ENCODE results near the gene REG4. TPM values are rescaled to one million over a fixed set of nuclear protein-coding genes. Genes with fewer than 3 reads are reported as not detected.

Gene REG4
- total and polyA plus RNA-seq, 10 of the 15 experiments (the other 5 are each of a cell fraction or from before 2014, with no cell fraction given): not detected

DNA sequence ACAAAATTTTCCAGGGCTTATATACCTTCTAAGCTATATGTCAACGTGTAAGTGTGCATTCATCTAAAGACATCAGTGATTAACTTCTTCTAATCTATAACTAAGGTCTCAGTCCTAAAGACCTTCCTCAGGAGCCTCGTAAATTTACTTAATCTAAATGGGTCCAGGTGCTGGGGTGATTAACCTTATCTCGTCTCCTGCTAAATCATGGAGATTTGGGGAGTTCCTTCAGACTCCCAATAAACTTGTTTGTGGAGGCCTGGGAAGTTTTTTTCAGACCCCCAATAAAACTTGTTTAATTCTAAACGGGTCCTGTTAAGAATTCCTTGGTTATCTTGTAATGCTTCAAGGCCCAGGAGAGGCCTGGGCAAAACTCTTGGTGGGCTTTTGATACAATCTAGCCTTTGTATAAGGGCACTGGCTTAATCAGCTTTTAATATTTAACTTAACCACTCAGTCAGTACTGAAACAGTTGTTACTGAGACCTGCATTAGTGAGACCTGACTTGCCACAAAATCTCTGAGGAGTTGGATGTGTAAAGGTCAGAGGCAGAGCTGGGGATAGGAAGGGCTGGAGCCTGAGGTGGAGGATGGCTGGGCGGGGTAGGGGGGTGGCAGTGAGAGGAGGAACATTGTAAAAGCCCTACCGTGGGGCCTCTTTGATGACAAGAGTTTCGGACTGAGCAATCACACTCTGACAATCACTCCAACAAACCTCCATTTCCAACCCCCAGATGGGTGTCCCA, 36.3 kb downstream of the REG4 start:
- H3K27me3 ChIP-seq (replicated peaks in 1 of 2; ENCODE audit: control insufficient read depth in 2 of 2, insufficient read depth in 2 of 2, low read length in 1 of 2): peaks cover 0 to 10% of the 10 kb centered on the region in 2 experiments; a peak in 2 of 4 replicates
- ChIA-PET CTCF (no interaction called here), POLR2A (no interaction called here), RAD21 (ENCODE audit: unreplicated experiment) (no interaction called here), SMC1A (ENCODE audit: uncharacterized antibody, unreplicated experiment) (no interaction called here)
- FAIRE-seq (no peak), DNase-seq (ENCODE audit: low read depth, low spot score) (no peak), ATAC-seq (no peak)
- BruUV-seq (replicated peaks): no TSS peak
- in situ Hi-C loops (cut with MboI) (loop anchor here (5.0 kb wide), 1 partner anchor 32 kb away; no protein-coding TSS in a partner anchor), intact Hi-C loops (cut with micrococcal nuclease; ENCODE audit: unreplicated experiment) (no loop called here)
- no peak overlapping the region for H2AFZ ChIP-seq (ENCODE audit: control insufficient read depth, low read depth, low read length)
- H3K4me3 ChIP-seq: no peak overlapping the region
- no peak overlapping the region for H3K4me2 ChIP-seq (ENCODE audit: control insufficient read depth, insufficient read depth)
- H3K4me1 ChIP-seq (ENCODE audit: control insufficient read depth, insufficient read depth, low read length): no peaks in the 10 kb centered on the region
- no peaks in the 10 kb centered on the region for H3K36me3 ChIP-seq (ENCODE audit: control insufficient read depth in 2 of 2, insufficient read depth in 2 of 2, low read length in 1 of 2)
- TF ChIP-seq MEF2A (IDR thresholded peaks at IDR 0.05; ENCODE audit: insufficient read depth, low read depth, low read length): no peak
- H3K79me2 ChIP-seq (ENCODE audit: control insufficient read depth, insufficient read depth, low read length): no peaks in the 10 kb centered on the region
- no peaks in the 10 kb centered on the region for H3K9me3 ChIP-seq (replicated peaks; ENCODE audit: control insufficient read depth, insufficient read depth, low read length)
- no peaks in the 10 kb centered on the region for H4K20me1 ChIP-seq (ENCODE audit: control insufficient read depth, insufficient read depth)
- 4% methylated on average over 7 of the region's 7 CpGs for WGBS (ENCODE audit: insufficient coverage, insufficient replicate concordance, low lambda C conversion rate, missing lambda C conversion rate)
- no peak overlapping the region for H3K9ac ChIP-seq (ENCODE audit: control insufficient read depth, insufficient read depth, low read length)
- H3K27ac ChIP-seq (ENCODE audit: control insufficient read depth, insufficient read depth): no peak overlapping the region

DNA sequence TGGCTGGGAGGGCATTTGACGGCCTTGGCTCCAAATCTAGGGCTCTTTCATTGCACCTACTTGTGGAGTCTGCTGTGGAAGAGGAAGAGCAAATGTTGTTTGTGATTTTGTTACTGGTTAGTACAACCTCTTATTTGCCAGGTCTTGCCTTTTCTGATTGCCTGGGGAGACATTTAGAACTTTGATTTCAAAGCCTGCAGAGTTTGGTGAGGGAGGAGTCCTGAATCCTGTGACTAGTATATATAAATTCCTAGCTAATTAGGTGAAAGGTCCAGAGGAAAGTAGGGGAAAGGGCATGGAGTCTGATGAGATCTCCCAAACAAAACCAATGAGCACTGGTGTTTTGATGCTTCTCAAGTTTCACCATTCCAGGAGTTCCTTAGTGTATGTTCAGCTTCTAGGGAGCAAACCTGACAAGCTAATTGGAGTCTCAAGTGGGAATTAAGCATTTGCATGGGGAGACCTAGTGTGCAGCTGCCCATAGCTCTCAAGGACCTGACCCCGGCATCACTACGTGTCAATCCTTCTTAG, 37.5 kb downstream of the REG4 start:
- no peak overlapping the region for H3K4me3 ChIP-seq
- TF ChIP-seq BHLHE40 (IDR thresholded peaks at IDR 0.05; ENCODE audit: borderline replicate concordance in 1 of 2, low read depth in 2 of 2, low read length in 1 of 2) (no peak), CREB1 (IDR thresholded peaks at IDR 0.05; ENCODE audit: low read depth) (no peak), CEBPB (IDR thresholded peaks at IDR 0.05; ENCODE audit: borderline replicate concordance in 1 of 2, low read depth in 2 of 2, low read length in 2 of 2) (no peak), NFYB (IDR thresholded peaks at IDR 0.05; ENCODE audit: insufficient read depth, low read depth, low read length) (no peak)
- TF ChIP-seq, protein P1, sequence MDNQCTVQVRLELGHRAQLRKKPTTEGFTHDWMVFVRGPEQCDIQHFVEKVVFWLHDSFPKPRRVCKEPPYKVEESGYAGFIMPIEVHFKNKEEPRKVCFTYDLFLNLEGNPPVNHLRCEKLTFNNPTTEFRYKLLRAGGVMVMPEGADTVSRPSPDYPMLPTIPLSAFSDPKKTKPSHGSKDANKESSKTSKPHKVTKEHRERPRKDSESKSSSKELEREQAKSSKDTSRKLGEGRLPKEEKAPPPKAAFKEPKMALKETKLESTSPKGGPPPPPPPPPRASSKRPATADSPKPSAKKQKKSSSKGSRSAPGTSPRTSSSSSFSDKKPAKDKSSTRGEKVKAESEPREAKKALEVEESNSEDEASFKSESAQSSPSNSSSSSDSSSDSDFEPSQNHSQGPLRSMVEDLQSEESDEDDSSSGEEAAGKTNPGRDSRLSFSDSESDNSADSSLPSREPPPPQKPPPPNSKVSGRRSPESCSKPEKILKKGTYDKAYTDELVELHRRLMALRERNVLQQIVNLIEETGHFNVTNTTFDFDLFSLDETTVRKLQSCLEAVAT (IDR thresholded peaks at IDR 0.05): no peak
- TF ChIP-seq, protein P2, sequence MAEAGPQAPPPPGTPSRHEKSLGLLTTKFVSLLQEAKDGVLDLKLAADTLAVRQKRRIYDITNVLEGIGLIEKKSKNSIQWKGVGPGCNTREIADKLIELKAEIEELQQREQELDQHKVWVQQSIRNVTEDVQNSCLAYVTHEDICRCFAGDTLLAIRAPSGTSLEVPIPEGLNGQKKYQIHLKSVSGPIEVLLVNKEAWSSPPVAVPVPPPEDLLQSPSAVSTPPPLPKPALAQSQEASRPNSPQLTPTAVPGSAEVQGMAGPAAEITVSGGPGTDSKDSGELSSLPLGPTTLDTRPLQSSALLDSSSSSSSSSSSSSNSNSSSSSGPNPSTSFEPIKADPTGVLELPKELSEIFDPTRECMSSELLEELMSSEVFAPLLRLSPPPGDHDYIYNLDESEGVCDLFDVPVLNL (IDR thresholded peaks at IDR 0.05; ENCODE audit: low read depth, low read length): no peak
- H3K79me2 ChIP-seq (ENCODE audit: control insufficient read depth, insufficient read depth, low read length): no peaks in the 10 kb centered on the region
- ChIA-PET POLR2A (no interaction called here), CTCF (interaction anchor here (0.7 kb wide), 2 partner anchors 27 to 173 kb away, joined by 3 read pairs; no protein-coding TSS in a partner anchor), SMC1A (ENCODE audit: uncharacterized antibody, unreplicated experiment) (no interaction called here), RAD21 (ENCODE audit: unreplicated experiment) (no interaction called here)
- H3K27ac ChIP-seq (ENCODE audit: control insufficient read depth, insufficient read depth): no peak overlapping the region
- intact Hi-C loops (cut with micrococcal nuclease; ENCODE audit: unreplicated experiment) (no loop called here), in situ Hi-C loops (cut with MboI) (loop anchor here (5.0 kb wide), 1 partner anchor 34 kb away; no protein-coding TSS in a partner anchor)
- no peak overlapping the region for H3K4me2 ChIP-seq (ENCODE audit: control insufficient read depth, insufficient read depth)
- no peak for ATAC-seq
- FAIRE-seq: no peak
- no TSS peak for BruUV-seq (replicated peaks)
- peaks cover 0 to 10% of the 10 kb centered on the region in 2 experiments; a peak in 2 of 4 replicates for H3K27me3 ChIP-seq (replicated peaks in 1 of 2; ENCODE audit: control insufficient read depth in 2 of 2, insufficient read depth in 2 of 2, low read length in 1 of 2)
- WGBS (ENCODE audit: insufficient coverage, insufficient replicate concordance, low lambda C conversion rate, missing lambda C conversion rate): 72% methylated on average over 3 of the region's 3 CpGs
- H4K20me1 ChIP-seq (ENCODE audit: control insufficient read depth, insufficient read depth): no peaks in the 10 kb centered on the region
- no peaks in the 10 kb centered on the region for H3K9me3 ChIP-seq (replicated peaks; ENCODE audit: control insufficient read depth, insufficient read depth, low read length)
- no peak overlapping the region for H3K9ac ChIP-seq (ENCODE audit: control insufficient read depth, insufficient read depth, low read length)
- no peaks in the 10 kb centered on the region for H3K36me3 ChIP-seq (ENCODE audit: control insufficient read depth in 2 of 2, insufficient read depth in 2 of 2, low read length in 1 of 2)
- H2AFZ ChIP-seq (ENCODE audit: control insufficient read depth, low read depth, low read length): no peak overlapping the region
- no peaks in the 10 kb centered on the region for H3K4me1 ChIP-seq (ENCODE audit: control insufficient read depth, insufficient read depth, low read length)
- no peak for DNase-seq (ENCODE audit: low read depth, low spot score)

Measured in GM12878 (cell line).